ENCODE measurements around the gene ZNF124. TPM values are rescaled to one million over a fixed set of nuclear protein-coding genes. Genes with fewer than 3 reads are reported as not detected.

ZNF124 gene
- total and polyA plus RNA-seq, 2 of the 8 experiments (the other 6 are each of a cell fraction or from before 2014, with no cell fraction given): 4.6 to 39.9 TPM

- Histone ChIP-seq H3K4ac (replicated peaks; ENCODE audit: insufficient read length, low read depth, low read length) (no peak overlapping the region), H3K27me3 (replicated peaks in 1 of 4; ENCODE audit: control insufficient read depth in 3 of 4, extremely low read depth in 1 of 4, insufficient read depth in 3 of 4, low read length in 3 of 4) (no peaks in the 10 kb centered on the region), H3K56ac (replicated peaks; ENCODE audit: insufficient read length, low read depth, low read length) (no peak overlapping the region), H3K9me3 (ENCODE audit: insufficient read depth in 2 of 2, low read depth in 1 of 2, low read length in 1 of 2) (peaks cover 8 to 11% of the 10 kb centered on the region in 2 experiments), H2AK5ac (ENCODE audit: low read depth, low read length) (no peak overlapping the region), H3K79me2 (ENCODE audit: control insufficient read depth in 1 of 2, insufficient read depth in 2 of 2, low read length in 2 of 2) (peaks cover 43 to 94% of the 10 kb centered on the region in 2 experiments), H3K23me2 (ENCODE audit: low read depth, low read length) (no peaks in the 10 kb centered on the region), H4K5ac (ENCODE audit: insufficient read length, low read depth, low read length) (no peak overlapping the region), H3K27ac (ENCODE audit: low read depth, low read length) (no peak overlapping the region), H2BK5ac (ENCODE audit: low read depth, low read length) (no peak overlapping the region), H3K23ac (ENCODE audit: insufficient read length) (no peak overlapping the region), H3K4me3 (ENCODE audit: extremely low read depth in 1 of 4, insufficient read depth in 2 of 4, low read depth in 3 of 4, low read length in 4 of 4) (no peak overlapping the region), H3K14ac (ENCODE audit: insufficient read length) (no peak overlapping the region), H3K79me1 (ENCODE audit: low read depth, low read length) (peaks cover 3% of the 10 kb centered on the region; the same call in 1 of the 2 replicates), H4K20me1 (replicated peaks in 1 of 2; ENCODE audit: control insufficient read depth in 1 of 2, insufficient read depth in 2 of 2, low read length in 2 of 2) (peaks cover 4 to 6% of the 10 kb centered on the region in 2 experiments), H2BK15ac (ENCODE audit: low read length) (no peak overlapping the region), H3K4me1 (replicated peaks in 1 of 4; ENCODE audit: control insufficient read depth in 3 of 4, insufficient read depth in 4 of 4, low read length in 3 of 4) (peaks cover 0 to 2% (median 0%) of the 10 kb centered on the region in 4 experiments; a peak in 1 of 7 replicates), H4K91ac (replicated peaks; ENCODE audit: insufficient read length, low read length) (no peak overlapping the region), H3K9ac (replicated peaks in 1 of 4; ENCODE audit: extremely low read depth in 1 of 4, low read depth in 3 of 4, low read length in 3 of 4) (no peak overlapping the region), H2BK120ac (replicated peaks; ENCODE audit: low read depth, low read length) (no peak overlapping the region), H3K4me2 (ENCODE audit: insufficient read depth in 1 of 2, low read depth in 2 of 2, low read length in 2 of 2) (no peak overlapping the region), H2BK20ac (ENCODE audit: low read length) (no peak overlapping the region), H2BK12ac (ENCODE audit: low read depth, low read length) (no peak overlapping the region), H4K8ac (ENCODE audit: extremely low read depth, insufficient read depth, low read length) (no peak overlapping the region), H2AFZ (ENCODE audit: low read length) (no peak overlapping the region), H3K18ac (ENCODE audit: extremely low read depth, low read length) (no peak overlapping the region), H3K36me3 (ENCODE audit: control insufficient read depth in 2 of 4, insufficient read depth in 4 of 4, low read length in 3 of 4) (peaks cover 0 to 12% (median 3%) of the 10 kb centered on the region in 4 experiments; a peak in 3 of 8 replicates)
- no peak for DNase-seq (ENCODE audit: low read depth in 1 of 2, low spot score in 2 of 2)
- WGBS, 2 experiments (ENCODE audit: extremely low coverage in 1 of 2, insufficient coverage in 1 of 2, insufficient read length in 1 of 2, insufficient replicate concordance in 2 of 2, low coverage in 1 of 2, low lambda C conversion rate in 2 of 2, missing lambda C conversion rate in 1 of 2): 92% methylated on average over 4 of the region's 4 CpGs; no CpG with 5 or more reads in 1 of the 2 experiments
- FAIRE-seq: no peak
- CTCF ChIA-PET (ENCODE audit: partially characterized antibody): no interaction called here
- POLR2A ChIA-PET (ENCODE audit: partially characterized antibody): no interaction called here
- TF ChIP-seq BCL11A (IDR thresholded peaks at IDR 0.05; ENCODE audit: low read depth in 2 of 2, low read length in 2 of 2): no peak
- TF ChIP-seq KDM5A (IDR thresholded peaks at IDR 0.05; ENCODE audit: low read length): no peak
- no peak for TF ChIP-seq RBBP5 (IDR thresholded peaks at IDR 0.05; ENCODE audit: borderline replicate concordance, low read depth, low read length)
- TF ChIP-seq JUND (IDR thresholded peaks at IDR 0.05; ENCODE audit: low read length): no peak
- TF ChIP-seq PHF8 (conservative IDR thresholded peaks at IDR 0.05; ENCODE audit: low read depth, low read length): no peak
- TF ChIP-seq ZNF274 (IDR thresholded peaks at IDR 0.05; ENCODE audit: borderline replicate concordance, extremely low read depth, low read length): no peak
- TF ChIP-seq ATF2 (IDR thresholded peaks at IDR 0.05; ENCODE audit: low read length): no peak
- TF ChIP-seq MAFK (IDR thresholded peaks at IDR 0.05; ENCODE audit: low read depth, low read length): no peak
- no peak for TF ChIP-seq RXRA (IDR thresholded peaks at IDR 0.05; ENCODE audit: insufficient read depth, low read depth, low read length)
- TF ChIP-seq NANOG (IDR thresholded peaks at IDR 0.05; ENCODE audit: insufficient read depth, low read depth, low read length, poor library complexity, severe bottlenecking): no peak
- no peak for TF ChIP-seq CREB1 (IDR thresholded peaks at IDR 0.05)
- no peak for TF ChIP-seq POLR2AphosphoS5 (IDR thresholded peaks at IDR 0.05; ENCODE audit: low read depth, low read length)
- TF ChIP-seq FOSL1 (IDR thresholded peaks at IDR 0.05; ENCODE audit: insufficient read depth, low read depth, low read length): no peak
Measured at GRCh38 chr1:247165674-247166073, 6.1 kb downstream of the ZNF124 start.
